Activated naive CD4-positive, alpha-beta T cell treated with Interleukin-2 at 50 U/mL for 16 hours (primary cell): ENCODE results near the gene WASL.
"Not testable (repeated sequence)": the region's sequence is repeated elsewhere in the genome, so short reads cannot be mapped to it uniquely, and the experiment has no call there.

Source experiments
- DNase-seq: peaks from one replicate; pipeline ENCODE4 v3.0.0-alpha.2; 2020

WASL gene

GRCh38 chr7:123656544-123657303 is 92.1 kb downstream of the WASL start:
- DNase-seq = no peak

GRCh38 chr7:123655614-123656013 is 93.2 kb downstream of the WASL start, which contains the start of gene LMOD2:
Gene LMOD2 (plus strand): TSS chr7:123655866. CDS start chr7:123655964, 98 bp downstream.
- no peak for DNase-seq

- no peak for DNase-seq
Observed at GRCh38 chr7:123653162-123653561, 95.6 kb downstream of the WASL start.

DNA sequence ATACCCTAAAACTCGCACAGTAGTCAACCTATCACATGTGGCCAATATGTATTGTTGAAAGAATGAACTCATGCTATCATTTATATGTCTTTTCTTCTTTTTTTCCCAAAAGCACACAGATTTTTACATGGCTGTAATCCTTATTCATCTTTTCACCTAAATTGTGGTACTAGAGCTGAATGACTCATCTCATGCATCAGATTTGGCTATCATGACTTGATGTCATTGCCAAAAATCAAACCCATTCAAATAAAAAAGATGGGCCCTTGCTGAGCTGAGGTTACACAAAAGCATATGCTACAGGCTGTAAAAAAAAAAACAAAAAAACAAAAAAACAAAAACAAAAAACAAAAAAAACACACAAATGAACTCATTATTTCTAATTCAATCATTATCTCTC is 96.4 kb downstream of the WASL start:
- no peak for DNase-seq

DNA sequence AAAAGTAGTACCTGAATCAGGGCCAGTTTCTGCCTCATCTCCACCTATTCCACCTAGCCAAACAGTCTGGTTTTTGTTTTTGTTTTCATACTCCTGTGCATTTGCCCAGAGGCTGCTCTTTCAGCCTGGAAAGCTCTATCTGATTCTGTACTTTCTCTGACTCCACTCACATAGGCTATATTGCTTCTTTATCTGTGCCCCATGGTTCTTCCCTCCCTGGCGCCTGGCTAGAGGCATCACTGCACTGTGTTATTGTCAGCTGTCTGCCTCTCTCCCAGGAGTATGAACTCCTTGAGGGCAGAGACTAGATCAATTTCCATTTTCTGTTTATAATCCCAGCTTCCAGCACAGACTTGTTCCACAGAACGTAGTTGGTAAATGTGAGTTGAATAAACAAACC is 98.2 kb downstream of the WASL start:
- no peak for DNase-seq

GRCh38 chr7:123649964-123650363 is 98.8 kb downstream of the WASL start:
- DNase-seq = no peak

DNA sequence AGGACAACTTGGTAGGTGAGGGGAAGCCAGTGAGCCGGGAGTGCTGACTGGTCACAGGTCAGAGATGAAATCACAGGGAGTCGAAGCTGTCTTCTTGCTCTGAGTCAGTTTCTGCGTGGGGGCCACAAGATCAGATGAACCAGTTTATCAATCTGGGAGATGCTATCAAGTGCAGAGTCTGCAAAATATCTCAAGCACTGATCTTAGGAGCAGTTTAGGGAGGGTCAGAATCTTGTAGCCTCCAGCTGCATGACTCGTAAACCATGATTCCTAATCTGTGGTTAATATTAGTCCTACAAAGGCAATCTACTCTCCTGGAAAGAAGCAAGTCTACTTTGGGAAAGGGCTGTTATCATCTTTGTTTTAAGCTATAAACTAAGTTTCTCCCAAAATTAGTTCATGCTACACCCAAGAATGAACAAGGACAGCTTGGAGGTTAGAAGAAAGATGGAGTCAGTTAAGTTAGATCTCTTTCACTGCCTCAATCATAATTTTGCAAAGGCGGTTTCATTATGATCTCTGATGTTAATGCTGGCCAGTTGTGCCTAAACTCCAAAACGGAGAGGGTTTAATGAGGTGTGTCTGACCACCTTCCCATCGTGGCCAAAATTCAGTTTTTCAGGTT is 101.6 kb downstream of the WASL start:
- no peak for DNase-seq

GRCh38 chr7:123645516-123645915 is 103.3 kb downstream of the WASL start:
- DNase-seq = no peak

- DNase-seq = no peak
Observed at GRCh38 chr7:123643495-123644441, 105.0 kb downstream of the WASL start.

- DNase-seq = no peak
Observed at GRCh38 chr7:123641901-123642300, 106.9 kb downstream of the WASL start.

GRCh38 chr7:123640583-123640982 is 108.2 kb downstream of the WASL start:
- DNase-seq = no peak

- no peak for DNase-seq
Observed at GRCh38 chr7:123639631-123640030, 109.2 kb downstream of the WASL start.

GRCh38 chr7:123637878-123638277 is 110.9 kb downstream of the WASL start:
- no peak for DNase-seq

DNA sequence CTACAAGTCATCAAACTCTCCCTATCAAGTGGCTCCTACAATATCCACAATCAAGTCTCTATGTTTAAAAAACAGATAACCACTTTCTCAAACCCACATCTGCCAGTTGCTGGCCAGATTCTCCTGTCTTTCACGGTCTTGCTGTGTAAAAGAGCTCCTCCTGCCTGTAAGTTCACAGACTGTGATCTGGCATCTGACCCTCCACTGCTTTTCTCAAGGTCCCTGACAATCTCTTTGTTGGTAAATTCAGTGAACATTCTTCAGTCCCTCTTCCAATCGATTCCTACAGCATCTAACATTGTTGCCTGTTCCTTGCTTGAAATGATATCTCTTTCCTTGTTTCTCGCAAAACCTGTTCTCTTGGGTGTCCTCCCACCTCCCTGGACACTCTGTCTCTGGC is 111.6 kb downstream of the WASL start:
- DNase-seq = no peak

DNA sequence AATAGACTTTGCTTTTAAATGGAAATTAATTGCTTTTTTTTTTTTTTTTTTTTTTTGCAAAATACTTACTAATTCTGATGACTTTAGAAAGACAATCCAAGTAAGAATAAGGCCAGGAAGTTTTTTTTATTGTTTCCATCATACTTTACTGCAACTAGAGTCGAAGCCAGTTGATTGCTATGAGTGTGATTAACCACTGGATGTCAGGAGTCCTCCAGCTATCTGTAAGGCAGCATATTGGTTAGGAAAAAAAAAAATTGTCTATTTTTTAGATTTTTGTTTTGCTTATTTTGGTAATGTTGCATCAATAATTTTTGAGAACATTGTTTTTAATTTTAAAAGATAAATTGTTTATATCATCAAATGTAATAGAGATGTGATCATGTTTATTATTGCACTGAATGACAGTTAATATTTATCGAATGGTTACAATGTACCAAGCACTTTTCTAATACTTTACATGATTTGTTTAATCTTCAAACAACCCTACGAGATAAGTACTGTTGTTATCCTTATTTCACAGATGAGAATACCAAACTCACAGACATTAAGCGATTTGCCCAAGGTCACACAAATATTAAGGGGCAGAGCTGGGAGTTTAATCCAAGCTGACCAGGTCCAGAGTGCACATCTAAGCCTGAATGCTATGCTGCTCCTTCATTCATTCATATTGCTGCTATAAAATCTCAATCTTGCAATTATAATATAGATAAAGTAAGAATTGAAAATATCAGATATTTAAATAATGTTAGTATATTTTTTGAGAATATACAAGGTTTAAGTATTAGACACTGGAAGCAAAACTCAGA is 113.0 kb downstream of the WASL start:
- DNase-seq = no peak

GRCh38 chr7:123634011-123634573 is 114.7 kb downstream of the WASL start:
- DNase-seq = not testable (repeated sequence)

- DNase-seq = no peak
Observed at GRCh38 chr7:123633553-123633952, 115.2 kb downstream of the WASL start.

GRCh38 chr7:123632808-123633207 is 116.0 kb downstream of the WASL start:
- DNase-seq = no peak
